Measurements from ENCODE around the gene FAM174A.
"Not testable (repeated sequence)": the region's sequence is repeated elsewhere in the genome, so short reads cannot be mapped to it uniquely, and the experiment has no call there.

FAM174A gene

DNA sequence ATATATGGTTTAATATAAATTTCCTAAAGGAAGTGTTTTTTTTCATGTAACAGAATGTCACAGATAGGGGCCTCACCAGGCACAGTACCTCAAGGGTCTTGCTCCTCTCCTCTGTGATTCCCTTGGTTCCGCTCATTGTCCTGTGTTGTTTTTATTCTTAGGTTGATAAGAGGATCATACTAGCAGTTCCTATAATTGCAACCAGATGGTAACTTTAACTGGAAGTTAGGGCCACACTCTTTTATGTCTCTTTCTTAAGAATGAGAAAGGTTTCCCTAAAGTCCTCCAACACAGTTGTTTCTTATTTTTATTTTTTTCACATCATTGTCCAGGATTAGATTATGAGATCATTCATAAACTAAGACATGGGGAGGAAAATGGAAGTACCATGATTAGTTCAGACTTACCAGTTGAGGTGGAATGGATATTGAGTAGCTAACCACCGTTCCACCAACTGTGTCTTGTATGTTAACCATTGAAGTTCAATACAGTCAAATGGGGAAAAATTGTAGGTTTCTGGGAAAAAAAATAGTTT is 41.1 kb downstream of the FAM174A start:
- DNase-seq (ENCODE audit: low read depth): no peak

DNA sequence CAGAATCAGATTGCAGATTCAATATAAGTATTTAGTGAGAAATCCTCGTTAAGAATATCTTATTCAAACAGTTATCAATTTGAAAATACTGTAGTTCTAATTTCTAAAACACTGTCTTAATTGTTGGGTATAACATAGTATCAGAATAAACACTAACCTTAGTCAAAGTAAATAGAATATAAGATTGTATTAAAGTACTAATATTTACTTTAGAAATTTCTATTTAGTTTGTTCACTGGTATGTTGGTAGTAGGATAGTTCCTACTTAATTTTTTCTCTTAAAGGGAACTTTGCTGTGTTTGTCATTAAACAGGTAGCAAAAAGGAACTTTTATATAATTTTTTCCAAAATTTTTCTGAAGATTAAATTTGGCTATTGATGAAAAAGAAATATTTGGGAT is 42.3 kb downstream of the FAM174A start:
- DNase-seq (ENCODE audit: low read depth): no peak

DNA sequence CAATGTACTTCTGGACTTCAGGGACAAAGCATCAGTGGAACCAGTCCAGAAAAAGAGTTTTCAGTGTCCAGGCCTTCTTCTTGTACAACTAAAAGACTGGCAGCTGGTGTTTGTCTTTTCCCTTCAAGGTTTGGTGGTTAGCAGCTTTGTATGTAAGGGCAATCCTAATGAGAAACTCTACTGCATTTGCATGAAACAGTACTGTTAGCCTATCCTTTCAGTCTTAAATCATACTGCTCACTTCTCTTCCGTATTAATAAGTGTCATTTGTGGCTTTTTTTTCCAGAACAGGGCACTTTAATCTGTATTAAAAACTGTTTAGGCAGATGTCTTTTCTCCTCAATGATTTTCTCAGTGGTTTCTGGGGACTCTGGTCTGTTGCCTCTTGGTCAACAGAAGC is 48.9 kb downstream of the FAM174A start:
- DNase-seq (ENCODE audit: low read depth): no peak

DNA sequence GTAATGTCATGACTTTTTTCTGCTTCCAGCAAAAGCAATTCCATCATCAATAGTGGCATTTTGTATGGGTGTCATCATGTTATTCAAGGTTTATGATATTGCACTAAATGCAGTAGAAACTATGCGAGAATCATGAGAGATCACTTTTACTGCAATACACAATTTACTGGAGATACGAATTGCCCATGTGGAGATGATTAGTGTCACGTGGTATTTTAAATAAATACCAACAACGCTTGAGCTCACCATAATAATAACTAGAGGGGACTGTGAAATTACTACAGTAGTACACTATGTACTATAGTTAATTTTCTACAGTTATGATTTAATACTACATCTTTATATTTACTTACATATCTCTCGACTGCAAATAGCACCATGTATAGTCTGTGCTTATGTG is 49.7 kb downstream of the FAM174A start:
- DNase-seq (ENCODE audit: low read depth): no peak

DNA sequence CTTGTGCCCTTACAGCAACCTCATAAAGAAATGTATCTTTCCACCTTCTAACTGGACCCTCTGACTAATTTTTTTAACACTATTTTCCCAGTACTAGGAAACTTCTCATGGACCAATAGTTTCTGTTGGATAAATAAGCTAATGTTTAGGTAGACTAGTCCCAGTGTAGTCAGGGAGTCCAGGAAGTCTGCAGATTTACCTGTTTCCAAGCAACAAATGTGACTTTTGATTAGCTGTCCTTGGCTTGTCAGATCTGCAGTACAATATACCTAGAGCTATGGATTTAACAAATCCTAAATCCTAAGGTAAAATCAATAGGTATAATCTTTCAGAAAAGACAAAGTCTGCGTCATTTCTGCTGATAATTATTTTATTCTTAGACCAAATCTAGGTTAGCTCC is 55.7 kb downstream of the FAM174A start:
- no peak for DNase-seq (ENCODE audit: low read depth)

DNA sequence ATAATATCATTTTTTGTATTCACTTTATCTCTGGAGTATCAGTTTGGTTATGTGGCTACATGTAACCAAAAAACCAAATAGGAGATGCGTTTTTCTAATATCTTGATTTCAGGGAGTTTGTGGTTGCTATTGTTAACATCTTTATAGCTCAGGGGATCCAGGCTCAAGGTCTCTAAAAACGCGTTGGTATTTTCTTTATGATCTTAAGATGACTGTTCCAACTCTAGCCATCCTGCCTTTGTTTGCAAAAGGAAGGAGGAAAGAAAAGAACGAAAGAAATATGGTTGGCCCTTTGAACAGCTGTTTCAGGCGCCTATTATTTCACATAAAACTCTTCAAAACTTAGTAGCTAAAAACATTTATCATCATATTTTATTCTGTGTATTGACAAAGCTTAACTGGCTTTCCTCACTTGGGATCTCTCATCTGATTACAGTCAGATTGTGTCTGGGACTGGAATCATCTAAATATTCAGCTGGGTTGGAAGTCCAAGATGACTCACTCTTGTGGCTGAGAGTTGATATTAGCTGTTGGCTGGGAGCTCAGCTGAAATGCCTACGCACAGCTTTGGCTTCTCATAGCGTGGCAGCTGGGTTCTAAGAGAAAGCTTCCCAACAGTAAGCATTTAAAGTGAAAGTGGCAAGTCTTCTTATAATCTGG is 60.1 kb downstream of the FAM174A start:
- peak; percentile 83 for DNase-seq (ENCODE audit: low read depth)

DNA sequence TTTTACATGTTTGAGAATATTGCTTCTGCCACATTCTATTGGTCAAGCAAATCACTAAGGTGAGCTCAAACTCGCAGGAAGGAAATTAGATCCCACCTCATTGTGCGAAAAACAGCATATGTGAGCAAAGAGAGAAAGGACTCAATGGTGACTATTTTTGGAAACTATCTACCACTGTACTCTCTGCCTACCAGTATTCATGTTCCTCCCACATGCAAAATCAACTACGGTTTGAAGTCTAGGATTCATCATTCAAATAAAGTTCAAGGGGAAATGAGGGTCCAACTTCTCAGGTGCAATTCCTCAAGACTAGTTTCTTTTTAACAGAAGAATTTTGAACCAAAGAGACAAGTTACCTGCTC is 60.6 kb downstream of the FAM174A start:
- DNase-seq (ENCODE audit: low read depth): no peak

DNA sequence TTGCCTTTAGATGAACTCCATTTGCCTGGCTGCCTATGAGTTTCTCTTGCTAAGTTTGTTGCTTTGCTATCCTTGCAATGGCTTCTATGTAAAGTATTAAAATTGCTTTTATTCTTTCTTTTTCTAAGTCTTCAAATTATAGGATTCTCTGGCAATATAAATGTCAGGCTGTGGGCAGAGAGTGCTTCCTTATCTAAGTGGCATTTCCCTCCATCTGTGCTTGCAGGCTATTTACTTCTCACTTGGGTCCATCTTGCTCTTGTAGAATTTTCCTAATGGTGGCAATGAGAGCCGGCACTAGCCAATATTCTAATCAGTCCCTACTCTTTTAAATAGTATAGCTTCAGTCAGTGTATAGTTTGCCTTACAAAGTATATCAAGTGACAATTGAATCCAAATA is 63.3 kb downstream of the FAM174A start:
- DNase-seq (ENCODE audit: low read depth): no peak

DNA sequence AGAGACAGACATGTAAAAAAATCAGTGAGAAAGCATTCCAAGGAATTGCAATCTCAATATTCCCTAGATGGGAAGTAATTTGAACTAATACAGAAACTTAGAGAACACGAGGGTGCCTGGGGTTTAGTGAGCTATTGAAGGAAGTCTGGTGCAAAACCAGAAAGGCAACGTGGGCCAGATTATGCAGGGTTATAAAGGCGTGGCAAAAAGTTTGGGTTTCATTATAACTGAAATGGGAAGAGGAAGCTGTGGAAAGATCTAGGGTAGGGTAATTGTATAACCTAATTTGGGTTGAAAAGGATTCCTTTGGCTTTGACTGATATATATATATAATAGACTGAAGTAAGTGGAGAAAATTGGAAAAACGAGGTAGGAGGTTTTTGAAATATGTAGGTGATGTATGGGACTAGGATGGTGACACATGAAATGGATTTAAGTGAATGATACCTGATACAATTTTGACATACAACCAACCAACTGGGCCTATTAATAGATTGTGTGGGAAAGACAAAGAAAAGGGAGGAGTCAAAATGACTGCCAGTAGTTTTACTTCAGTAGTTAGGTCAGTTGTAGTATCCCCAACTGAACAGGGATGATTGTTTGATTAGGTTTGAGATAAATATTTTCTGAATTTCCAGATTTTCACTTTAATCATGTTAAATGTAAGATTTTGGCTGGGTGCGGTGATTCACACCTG is 65.3 kb downstream of the FAM174A start:
- no peak for DNase-seq (ENCODE audit: low read depth)

DNA sequence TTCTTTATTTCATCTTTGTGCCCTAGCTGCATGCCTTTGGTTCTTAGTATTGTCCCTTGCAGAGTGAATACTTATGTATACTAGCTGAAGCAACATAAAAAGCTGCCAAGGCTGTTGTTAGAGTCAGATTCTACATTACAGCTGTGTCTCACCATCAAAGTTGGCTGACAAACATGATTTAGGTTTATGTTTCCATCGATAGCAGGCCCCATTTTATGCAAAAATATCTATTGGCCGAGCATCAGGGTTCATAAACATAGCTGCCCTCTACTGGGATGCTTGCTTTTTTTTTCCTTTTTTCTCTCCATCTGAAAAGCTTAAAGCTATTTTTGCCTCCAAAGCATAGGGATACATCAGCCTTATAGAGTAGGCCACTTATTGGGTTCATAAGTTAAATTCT is 68.0 kb downstream of the FAM174A start:
- DNase-seq (ENCODE audit: low read depth): no peak

DNA sequence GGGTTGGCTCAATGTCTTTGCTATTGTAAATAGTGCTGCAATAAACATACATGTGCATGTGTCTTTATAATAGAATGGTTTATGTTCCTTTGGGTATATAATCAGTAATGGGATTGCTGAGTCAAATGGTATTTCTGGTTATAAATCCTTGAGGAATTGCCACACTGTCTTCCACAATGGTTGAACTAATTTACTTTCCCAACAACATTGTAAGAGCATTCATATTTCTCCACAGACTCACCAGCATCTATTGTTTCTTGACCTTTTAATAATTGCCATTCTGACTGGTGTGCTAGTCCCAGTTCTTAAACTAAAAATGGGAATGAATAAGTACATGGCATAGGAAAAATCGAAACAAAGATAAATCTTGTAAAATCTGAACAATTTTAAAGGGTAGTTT is 68.8 kb downstream of the FAM174A start:
- DNase-seq (ENCODE audit: low read depth): not testable (repeated sequence)

DNA sequence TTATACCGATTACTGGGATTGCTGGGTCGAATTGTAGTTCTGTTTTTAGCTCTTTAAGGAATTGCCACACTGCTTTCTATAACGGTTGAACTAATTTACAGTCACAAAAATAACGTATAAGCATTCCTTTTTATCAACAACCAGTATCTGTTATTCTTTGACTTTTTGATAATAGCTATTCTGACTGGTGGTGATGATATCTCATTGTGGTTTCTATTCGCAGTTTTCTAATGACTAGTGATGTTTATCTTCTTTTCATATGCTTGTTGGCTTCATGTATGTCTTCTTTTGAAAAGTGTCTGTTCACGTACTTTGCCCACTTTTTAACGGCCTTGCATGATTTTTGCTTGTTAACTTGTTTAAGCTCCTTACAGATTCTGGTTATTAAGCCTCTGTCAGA is 74.4 kb downstream of the FAM174A start:
- DNase-seq (ENCODE audit: low read depth): no peak

DNA sequence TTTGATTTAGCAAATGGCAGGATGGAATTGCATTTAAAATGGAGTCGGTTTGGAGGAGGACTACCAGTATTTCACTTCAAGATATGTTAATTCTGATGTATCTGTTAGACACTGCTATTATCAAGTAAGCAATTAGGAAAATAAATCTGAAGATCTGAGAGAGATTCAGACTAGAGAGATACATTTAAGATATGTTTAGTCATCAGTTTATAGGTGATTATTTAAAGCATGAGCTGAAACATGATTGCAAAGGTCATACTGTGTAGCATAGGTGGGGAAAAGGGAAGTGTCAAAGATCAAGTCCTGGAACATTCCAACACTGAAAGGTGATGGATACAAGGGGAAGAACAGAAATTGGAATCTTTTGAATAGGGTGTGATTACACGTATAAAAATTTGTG is 79.1 kb downstream of the FAM174A start:
- DNase-seq (ENCODE audit: low read depth): no peak

DNA sequence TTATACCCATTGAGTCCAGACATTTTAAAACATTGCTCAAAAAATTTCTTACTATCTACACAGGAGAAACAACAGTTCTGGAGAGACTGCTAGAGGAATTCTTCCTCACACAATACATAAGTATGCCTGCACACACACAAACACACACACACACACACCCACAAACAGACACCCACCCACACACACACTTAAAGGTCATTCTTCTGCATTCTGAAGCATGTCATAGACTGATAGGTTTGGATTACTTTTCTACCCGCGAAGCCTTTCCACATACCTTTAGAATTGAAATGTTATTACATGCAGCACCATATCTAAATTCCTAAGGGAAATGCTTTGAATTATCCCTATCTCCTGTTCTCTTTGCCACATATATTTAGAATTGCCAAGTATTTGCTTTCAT is 80.2 kb downstream of the FAM174A start:
- DNase-seq (ENCODE audit: low read depth): no peak

DNA sequence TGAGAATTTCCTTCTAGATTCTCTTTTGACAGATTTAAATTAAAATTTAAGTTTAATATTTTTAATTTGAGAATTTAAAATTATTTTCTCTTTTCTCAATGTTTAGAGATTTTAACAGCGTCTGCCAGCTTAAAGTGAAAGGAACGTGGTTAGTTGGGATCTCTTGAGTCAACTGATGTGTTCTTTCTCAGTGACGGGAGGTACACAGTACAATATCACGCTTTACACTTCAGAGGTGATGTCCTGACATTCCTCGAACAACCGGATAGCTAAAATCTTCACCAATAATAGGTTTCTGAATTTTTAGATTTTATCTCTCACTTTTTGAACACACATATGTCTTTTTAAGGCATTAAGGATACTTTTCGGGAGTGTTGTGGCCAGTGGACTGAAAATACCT is 81.1 kb downstream of the FAM174A start:
- no peak for DNase-seq (ENCODE audit: low read depth)

DNA sequence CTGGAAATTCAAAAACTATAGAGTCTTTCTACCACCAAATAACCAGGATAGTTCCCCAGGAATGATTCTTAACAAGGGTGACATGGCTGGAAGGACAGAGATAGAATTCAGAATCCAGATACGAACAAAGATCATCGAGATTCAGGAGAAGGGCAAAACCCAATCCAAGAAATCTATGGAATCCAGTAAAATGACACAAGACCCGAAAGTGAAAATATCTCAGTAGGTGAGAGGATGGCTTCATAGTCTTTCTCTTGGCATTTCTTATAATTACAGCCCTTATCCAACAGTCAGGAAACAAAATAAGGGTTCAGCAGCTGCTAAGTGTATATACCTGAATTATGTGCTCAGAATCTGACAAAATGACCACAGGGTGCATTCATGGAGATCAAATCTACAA is 81.8 kb downstream of the FAM174A start:
- DNase-seq (ENCODE audit: low read depth): no peak

DNA sequence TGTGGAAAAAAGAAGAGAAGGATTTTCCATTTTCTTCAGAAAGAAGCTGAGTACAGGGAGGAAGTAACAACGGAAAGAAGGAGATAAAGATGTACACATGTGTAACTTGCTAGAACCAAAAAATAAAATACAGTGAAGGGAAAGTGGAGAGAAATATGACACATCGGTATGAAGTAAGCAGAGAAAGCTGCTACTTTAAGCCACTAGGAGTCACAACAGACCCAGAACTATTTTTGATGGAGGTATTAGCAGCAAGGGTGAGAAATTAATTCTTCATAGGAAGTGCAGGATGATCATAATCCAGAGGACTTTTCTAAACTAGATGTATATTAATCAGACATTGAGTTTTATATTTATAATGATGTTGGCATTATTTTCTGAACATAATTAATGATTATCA is 88.5 kb downstream of the FAM174A start:
- DNase-seq (ENCODE audit: low read depth): peak; percentile 9

DNA sequence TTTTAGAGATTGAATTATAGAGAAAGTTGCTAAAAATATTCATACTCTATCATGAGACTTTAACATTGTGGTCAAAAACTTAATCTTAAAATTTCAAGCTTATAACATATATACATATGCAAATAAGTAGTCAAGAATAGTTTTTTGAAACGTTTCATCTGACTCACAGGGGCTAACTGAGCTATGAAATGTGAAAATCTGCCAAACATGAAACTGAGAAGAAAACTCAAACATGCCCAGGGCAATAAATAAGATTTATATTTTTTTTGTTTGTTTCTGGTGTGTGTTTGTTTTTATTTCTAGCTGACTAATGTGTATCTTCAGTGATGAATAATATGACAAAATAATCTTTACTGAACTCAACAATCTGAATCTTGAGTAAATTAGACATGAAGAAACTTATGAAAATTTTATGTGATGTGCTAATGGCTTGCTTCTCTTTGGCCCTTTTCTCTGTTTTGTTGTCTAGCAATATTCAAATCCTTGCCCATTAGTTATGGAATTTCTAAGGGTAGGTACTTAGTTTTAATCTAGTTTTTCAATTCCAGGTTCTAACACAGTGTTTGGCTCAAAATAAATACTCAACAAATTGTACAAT is 99.9 kb downstream of the FAM174A start:
- no peak for DNase-seq (ENCODE audit: low read depth)

All from GM04504 (cell line).